ENCODE measurements around the gene TMEM106A. TPM values are rescaled to one million over a fixed set of nuclear protein-coding genes. Genes with fewer than 3 reads are reported as not detected.
A peak's percentile ranks its signal among the peaks of the same experiment; 100 is the strongest.

The TMEM106A gene
- total and polyA plus RNA-seq, 2 of the 13 experiments (the other 11 are each of a cell fraction or from before 2014, with no cell fraction given): 16.9 to 35.9 TPM

DNA sequence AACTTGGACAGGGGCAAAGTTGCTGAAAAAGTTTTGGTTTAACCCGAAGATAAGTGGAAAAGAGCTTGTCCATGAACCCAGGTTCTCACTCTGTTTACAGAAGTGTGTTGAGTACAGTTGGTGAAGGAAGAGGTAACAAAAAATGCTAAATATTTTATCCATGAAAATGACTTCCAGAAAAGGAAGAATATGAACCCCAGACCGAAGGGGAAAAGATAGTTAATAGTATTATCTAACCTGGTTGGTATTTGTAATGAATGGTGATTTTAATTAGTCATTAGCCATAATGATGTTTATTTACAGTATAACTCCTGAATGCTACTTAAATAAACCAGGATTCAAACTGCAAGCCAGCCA is 574 bp upstream of the TMEM106A start (continued):
- TF ChIP-seq, protein P1, sequence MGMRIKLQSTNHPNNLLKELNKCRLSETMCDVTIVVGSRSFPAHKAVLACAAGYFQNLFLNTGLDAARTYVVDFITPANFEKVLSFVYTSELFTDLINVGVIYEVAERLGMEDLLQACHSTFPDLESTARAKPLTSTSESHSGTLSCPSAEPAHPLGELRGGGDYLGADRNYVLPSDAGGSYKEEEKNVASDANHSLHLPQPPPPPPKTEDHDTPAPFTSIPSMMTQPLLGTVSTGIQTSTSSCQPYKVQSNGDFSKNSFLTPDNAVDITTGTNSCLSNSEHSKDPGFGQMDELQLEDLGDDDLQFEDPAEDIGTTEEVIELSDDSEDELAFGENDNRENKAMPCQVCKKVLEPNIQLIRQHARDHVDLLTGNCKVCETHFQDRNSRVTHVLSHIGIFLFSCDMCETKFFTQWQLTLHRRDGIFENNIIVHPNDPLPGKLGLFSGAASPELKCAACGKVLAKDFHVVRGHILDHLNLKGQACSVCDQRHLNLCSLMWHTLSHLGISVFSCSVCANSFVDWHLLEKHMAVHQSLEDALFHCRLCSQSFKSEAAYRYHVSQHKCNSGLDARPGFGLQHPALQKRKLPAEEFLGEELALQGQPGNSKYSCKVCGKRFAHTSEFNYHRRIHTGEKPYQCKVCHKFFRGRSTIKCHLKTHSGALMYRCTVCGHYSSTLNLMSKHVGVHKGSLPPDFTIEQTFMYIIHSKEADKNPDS (CRISPR knock-in tag; IDR thresholded peaks at IDR 0.05): no peak
- TF ChIP-seq, protein P2, sequence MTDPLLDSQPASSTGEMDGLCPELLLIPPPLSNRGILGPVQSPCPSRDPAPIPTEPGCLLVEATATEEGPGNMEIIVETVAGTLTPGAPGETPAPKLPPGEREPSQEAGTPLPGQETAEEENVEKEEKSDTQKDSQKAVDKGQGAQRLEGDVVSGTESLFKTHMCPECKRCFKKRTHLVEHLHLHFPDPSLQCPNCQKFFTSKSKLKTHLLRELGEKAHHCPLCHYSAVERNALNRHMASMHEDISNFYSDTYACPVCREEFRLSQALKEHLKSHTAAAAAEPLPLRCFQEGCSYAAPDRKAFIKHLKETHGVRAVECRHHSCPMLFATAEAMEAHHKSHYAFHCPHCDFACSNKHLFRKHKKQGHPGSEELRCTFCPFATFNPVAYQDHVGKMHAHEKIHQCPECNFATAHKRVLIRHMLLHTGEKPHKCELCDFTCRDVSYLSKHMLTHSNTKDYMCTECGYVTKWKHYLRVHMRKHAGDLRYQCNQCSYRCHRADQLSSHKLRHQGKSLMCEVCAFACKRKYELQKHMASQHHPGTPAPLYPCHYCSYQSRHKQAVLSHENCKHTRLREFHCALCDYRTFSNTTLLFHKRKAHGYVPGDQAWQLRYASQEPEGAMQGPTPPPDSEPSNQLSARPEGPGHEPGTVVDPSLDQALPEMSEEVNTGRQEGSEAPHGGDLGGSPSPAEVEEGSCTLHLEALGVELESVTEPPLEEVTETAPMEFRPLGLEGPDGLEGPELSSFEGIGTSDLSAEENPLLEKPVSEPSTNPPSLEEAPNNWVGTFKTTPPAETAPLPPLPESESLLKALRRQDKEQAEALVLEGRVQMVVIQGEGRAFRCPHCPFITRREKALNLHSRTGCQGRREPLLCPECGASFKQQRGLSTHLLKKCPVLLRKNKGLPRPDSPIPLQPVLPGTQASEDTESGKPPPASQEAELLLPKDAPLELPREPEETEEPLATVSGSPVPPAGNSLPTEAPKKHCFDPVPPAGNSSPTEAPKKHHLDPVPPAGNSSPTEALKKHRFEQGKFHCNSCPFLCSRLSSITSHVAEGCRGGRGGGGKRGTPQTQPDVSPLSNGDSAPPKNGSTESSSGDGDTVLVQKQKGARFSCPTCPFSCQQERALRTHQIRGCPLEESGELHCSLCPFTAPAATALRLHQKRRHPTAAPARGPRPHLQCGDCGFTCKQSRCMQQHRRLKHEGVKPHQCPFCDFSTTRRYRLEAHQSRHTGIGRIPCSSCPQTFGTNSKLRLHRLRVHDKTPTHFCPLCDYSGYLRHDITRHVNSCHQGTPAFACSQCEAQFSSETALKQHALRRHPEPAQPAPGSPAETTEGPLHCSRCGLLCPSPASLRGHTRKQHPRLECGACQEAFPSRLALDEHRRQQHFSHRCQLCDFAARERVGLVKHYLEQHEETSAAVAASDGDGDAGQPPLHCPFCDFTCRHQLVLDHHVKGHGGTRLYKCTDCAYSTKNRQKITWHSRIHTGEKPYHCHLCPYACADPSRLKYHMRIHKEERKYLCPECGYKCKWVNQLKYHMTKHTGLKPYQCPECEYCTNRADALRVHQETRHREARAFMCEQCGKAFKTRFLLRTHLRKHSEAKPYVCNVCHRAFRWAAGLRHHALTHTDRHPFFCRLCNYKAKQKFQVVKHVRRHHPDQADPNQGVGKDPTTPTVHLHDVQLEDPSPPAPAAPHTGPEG (CRISPR knock-in tag; IDR thresholded peaks at IDR 0.05): no peak
- TF ChIP-seq ZBTB38 (CRISPR knock-in tag; IDR thresholded peaks at IDR 0.05): no peak
- no peak for TF ChIP-seq ZSCAN31 (CRISPR knock-in tag; IDR thresholded peaks at IDR 0.05; ENCODE audit: low read depth)
- TF ChIP-seq ZNF354B (CRISPR knock-in tag; IDR thresholded peaks at IDR 0.05): peak; percentile 39; the same call in 1 of the 2 replicates

Data from HepG2 (cell line).